Cerebellar nuclear complex (tissue), 1 donor: ENCODE measurements around the gene FLT4.

Experiments used
- DNase-seq, 2 experiments: peaks; one replicate each; lab custom pipeline; 2025; lab: John Stamatoyannopoulos, UW

Gene FLT4

GRCh38 chr5:180625791-180626660, 23.4 kb downstream of the FLT4 start:
- no peak for DNase-seq

GRCh38 chr5:180625125-180625790, 24.1 kb downstream of the FLT4 start:
- no peak for DNase-seq

GRCh38 chr5:180624587-180624986, 24.8 kb downstream of the FLT4 start:
- no peak for DNase-seq

- DNase-seq = no peak
Measured at GRCh38 chr5:180623844-180624243, 25.6 kb downstream of the FLT4 start.

DNA sequence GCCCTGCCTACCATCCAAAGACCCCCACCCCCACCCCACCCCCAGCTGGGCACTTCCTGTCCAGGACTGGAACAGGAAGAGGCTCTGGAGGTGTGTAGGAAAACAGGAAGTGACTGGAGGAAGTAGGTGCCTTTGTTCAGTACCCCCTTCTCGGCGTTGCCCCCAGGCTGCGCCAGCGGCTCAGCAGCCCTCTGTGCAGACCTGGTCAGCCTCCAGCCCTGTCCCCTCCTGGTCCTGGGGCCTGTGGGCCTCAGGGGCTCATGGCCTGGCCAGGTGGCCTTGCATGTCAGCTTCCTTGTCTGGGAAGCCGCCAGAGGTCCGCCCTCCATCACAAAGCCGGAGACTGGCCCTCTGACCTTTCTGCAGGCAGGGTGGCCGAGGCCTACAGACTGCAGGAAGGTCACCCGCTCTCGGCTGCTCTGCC, 26.0 kb downstream of the FLT4 start:
- DNase-seq = no peak

- no peak for DNase-seq
Measured at GRCh38 chr5:180622910-180623309, 26.5 kb downstream of the FLT4 start.

DNA sequence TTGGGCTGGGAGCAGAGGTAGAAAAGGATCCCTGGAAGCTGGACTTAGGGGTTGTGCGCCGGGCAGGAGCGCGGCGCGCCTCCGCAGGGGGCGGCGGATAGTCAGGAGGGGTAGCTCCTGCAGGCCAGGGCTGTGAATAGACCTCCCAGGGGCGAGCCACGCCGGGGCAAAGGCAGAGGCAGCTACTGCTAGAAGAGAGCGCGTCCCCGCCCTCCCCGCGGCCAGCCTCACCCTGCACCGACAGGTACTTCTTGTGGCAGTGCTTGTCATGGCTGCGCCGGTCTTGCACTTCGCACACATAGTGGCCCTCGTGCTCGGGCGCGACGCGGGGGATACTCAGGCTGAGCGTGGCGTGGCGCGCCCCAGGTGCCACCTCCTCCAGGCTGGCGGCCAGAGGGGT, 28.1 kb downstream of the FLT4 start:
- no peak for DNase-seq

- no peak for DNase-seq
Measured at GRCh38 chr5:180620014-180620413, 29.4 kb downstream of the FLT4 start.

GRCh38 chr5:180619563-180619915, 29.9 kb downstream of the FLT4 start:
- no peak for DNase-seq

DNA sequence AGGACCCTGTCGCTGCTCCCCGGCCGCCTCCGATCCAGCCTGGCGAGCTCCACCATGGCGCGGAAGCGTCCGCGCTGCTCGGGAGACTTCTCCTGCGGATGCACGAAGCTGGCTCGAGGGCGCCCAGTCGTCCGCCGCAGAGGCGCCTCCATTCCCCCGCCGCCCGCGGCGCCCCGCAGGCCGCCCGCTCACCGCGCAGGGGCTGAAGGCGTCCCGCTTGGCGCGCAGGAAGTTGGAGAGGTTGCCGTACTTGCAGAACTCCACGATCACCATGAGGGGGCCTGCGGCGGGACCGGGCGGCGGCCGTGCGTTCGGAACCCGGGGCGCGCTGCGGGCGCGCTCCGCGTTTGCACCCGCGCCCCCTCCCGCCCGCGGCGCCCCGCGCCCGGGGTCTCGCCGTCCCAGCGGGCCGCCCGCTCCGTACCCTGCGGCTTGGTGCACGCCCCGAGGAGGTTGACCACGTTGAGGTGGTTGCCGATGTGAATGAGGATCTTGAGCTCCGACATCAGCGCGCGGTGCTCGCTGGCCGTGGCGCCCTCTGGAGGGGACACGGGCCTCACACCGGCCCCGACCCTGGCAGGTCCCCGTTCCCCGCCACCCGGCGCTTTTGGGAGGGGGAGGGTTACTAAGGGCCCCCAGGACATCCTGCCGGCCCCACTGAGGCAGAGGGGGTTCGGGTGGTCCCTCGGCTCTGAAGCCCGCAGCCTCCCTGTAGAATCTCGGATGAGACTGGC, 30.4 kb downstream of the FLT4 start:
- DNase-seq = no peak

DNA sequence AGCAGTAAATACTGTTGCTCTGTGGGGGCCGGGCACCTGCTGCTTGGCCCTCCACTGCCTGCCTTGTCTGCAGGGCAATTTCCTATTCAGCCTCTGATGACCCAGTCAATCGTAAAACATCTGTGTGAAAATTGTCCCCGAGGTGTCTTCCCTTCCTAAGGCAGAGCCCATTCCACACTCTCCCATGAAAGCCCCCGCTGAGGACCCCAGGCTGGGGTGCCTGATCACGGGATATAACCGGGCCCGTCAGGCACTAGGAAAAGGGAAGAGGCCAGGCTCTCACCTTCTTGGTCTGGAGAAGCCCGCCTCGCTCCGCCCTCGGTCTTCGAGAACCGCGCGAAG, 30.9 kb downstream of the FLT4 start:
- DNase-seq = no peak

GRCh38 chr5:180613814-180614188, 35.6 kb downstream of the FLT4 start:
- no peak for DNase-seq

- no peak for DNase-seq
Measured at GRCh38 chr5:180613188-180613813, 36.1 kb downstream of the FLT4 start.

- DNase-seq = no peak
Measured at GRCh38 chr5:180612683-180613082, 36.7 kb downstream of the FLT4 start.

DNA sequence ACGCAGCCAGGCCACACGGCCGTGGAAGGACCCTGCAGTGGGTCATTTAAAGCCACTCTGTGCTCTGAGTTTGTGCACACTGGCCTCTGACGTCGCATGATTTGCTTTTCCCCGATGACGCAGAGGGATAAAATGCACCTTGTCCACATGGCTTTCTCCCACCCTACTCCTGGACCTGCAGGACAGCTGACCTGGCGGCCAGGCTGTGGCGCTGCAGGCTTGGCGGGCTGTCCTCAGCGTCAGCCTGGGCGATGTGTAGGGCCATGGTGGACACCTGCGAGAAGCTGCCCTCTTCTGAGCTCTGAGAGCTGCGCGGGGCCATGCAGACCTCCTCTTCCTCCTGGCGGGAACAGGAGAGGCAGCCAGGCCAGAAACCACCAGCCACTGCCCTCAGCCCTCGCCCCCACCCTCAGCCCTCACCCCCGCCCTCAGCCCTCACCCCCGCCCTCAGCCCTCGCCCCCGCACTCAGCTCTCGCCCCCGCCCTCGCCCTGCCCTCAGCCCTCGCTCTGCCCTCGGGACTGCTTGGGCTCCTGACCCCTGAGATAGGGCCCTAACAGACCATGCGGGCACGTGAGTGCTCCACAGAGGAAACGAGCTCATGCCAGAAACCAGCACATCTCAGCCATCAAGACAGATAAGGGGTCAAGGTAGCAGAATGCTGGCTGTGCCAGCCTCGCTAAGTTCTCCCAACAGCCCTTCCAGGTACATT, 38.1 kb downstream of the FLT4 start:
- DNase-seq = no peak

DNA sequence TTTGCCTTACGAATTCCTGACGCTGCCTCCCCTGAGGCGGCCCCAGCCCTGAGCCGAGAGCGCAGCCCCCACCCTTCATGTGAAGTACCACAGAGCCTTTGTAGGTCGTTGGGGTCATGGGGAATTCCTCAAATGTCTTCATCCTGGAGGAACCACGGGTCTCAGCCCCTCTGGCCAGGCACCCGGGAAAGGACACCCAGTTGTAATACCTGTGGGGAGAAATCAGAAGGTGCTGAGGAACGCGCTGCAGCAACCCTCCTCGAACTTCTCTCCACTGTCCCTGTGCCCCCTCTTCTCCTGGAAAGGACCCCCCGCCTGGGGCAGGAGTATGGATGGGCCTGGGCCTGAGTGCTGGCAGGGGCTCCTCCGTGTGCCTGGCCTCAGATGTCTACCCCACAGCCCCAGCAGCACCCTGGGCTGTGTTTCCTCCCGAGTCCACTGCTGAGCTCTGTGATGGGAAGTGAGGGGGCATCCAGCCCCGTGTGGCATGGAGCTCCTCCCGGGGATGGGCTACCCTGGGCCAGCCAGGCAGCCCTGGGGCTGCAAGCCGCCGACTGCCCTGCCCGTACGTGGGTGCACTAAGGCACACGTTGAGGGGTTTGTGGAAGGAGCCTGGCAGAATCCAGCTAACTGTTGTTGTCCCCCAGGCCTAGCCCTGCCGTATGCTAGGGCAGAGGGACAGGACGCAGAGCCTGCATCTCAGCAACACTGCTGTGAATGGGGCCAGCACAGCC, 39.4 kb downstream of the FLT4 start:
- DNase-seq = no peak

GRCh38 chr5:180609386-180609785, 40.0 kb downstream of the FLT4 start:
- DNase-seq = no peak

- DNase-seq = no peak
Measured at GRCh38 chr5:180608572-180609310, 40.7 kb downstream of the FLT4 start.

DNA sequence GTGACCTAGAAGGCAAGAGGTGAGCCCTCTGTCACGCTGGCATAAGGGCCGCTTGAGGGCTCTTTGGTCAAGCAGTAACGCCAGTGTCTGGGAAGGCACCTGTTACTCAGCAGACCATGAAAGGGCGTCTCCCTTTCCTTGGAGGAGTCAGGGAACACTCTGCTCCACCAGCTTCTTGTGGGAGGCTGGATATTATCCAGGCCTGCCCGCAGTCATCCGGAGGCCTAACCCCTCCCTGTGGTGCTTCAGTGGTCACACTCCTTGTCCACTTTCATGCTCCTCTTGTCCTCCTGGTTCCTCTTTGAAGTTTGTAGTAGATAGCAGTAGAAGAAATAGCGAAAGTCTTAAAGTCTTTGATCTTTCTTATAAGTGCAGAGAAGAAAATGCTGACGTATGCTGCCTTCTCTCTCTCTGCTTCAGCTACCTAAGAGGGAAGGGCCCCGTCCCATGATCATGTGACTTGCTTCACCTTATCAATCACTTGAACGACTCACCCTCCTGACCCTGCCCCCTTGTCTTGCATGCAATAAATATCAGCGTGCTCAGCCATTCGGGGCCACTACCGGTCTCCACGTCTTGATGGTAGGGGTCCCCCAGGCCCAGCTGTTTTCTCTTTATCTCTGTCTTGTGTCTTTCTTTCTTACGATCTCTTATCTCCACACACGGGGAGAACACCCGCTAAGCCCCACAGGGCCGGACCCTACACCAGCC, 41.4 kb downstream of the FLT4 start:
- DNase-seq = no peak
